Keratinocyte (primary cell): Measurements from ENCODE around the gene ZC3H4. TPM values are rescaled to one million over a fixed set of nuclear protein-coding genes. Genes with fewer than 3 reads are reported as not detected.

Experiments
- DNase-seq: peaks from one replicate; pipeline ENCODE4 v3.0.0-alpha.2; 2011; ENCODE audit warnings: low read depth, missing footprints, low spot score
- FAIRE-seq: peaks from 2 replicates; lab custom pipeline; 2011; peaks lifted over from hg19 to GRCh38; lab: Jason Lieb, UNC
- H2AFZ ChIP-seq: 2 replicates; pipeline ENCODE4 v1.6.0; 2012; ENCODE audit warnings: low read length, control low read depth, inconsistent platforms; ENCODE audit not compliant: control insufficient read depth
- H3K27ac ChIP-seq: 2 replicates; pipeline ENCODE4 v1.5.1; 2011; ENCODE audit warnings: low read length; ENCODE audit not compliant: control insufficient read depth, insufficient read depth
- H3K27me3 ChIP-seq: 3 replicates; pipeline ENCODE4 v1.6.0; 2011; ENCODE audit warnings: low read length; ENCODE audit not compliant: control insufficient read depth, insufficient read depth; ENCODE audit errors: extremely low read depth
- H3K36me3 ChIP-seq, 2 experiments: 2 replicates in 1 of 2; 3 replicates in 1 of 2; pipeline ENCODE4 v1.5.1; 2011; ENCODE audit warnings: low read length in 2 of 2, mild to moderate bottlenecking in 1 of 2; ENCODE audit not compliant: control insufficient read depth in 2 of 2, insufficient read depth in 2 of 2; ENCODE audit errors: extremely low read depth in 1 of 2
- H3K4me1 ChIP-seq: 3 replicates; pipeline ENCODE4 v1.5.1; 2011; ENCODE audit warnings: low read length; ENCODE audit not compliant: control insufficient read depth, insufficient read depth; ENCODE audit errors: extremely low read depth
- H3K4me2 ChIP-seq: 3 replicates; pipeline ENCODE4 v1.6.0; 2011; ENCODE audit warnings: low read depth, low read length; ENCODE audit not compliant: control insufficient read depth, insufficient read depth; ENCODE audit errors: extremely low read depth
- H3K4me3 ChIP-seq, 3 experiments: fragments of 200-600 bp in 1 of 3; sonication (generic) in 1 of 3; 2 replicates in 2 of 3; 3 replicates in 1 of 3; pipeline ENCODE4 v1.5.1; 2011 to 2016; ENCODE audit warnings: low read length in 3 of 3, mild to moderate bottlenecking in 3 of 3, control low read depth in 2 of 3, inconsistent platforms in 1 of 3, low read depth in 1 of 3, mixed read lengths in 1 of 3, mixed run types in 1 of 3, moderate library complexity in 1 of 3; ENCODE audit not compliant: control insufficient read depth in 2 of 3, insufficient read depth in 2 of 3; ENCODE audit errors: extremely low read depth in 1 of 3
- H3K79me2 ChIP-seq: 2 replicates; pipeline ENCODE4 v1.6.0; 2012; ENCODE audit warnings: low read length; ENCODE audit not compliant: control insufficient read depth, insufficient read depth
- H3K9ac ChIP-seq: 3 replicates; pipeline ENCODE4 v1.6.0; 2011; ENCODE audit warnings: low read length; ENCODE audit not compliant: control insufficient read depth, insufficient read depth; ENCODE audit errors: extremely low read depth
- H3K9me1 ChIP-seq: 3 replicates; pipeline ENCODE4 v1.6.0; 2011; ENCODE audit warnings: low read length; ENCODE audit not compliant: control insufficient read depth, insufficient read depth; ENCODE audit errors: extremely low read depth
- H3K9me3 ChIP-seq: 2 replicates; pipeline ENCODE4 v1.5.1; 2012; ENCODE audit warnings: low read depth, low read length; ENCODE audit not compliant: control insufficient read depth
- H4K20me1 ChIP-seq: 3 replicates; pipeline ENCODE4 v1.6.0; 2011; ENCODE audit warnings: low read length; ENCODE audit not compliant: control insufficient read depth, insufficient read depth; ENCODE audit errors: extremely low read depth
- CTCF ChIP-seq, 3 experiments: IDR thresholded peaks in 1 of 3; conservative IDR thresholded peaks in 1 of 3; optimal IDR thresholded peaks in 1 of 3; 2 replicates in 2 of 3; 3 replicates in 1 of 3; pipeline versions ENCODE3 to v1.5.1; 2011; ENCODE audit warnings: low read length in 3 of 3, mild to moderate bottlenecking in 3 of 3, moderate library complexity in 2 of 3, control low read depth in 1 of 3, inconsistent platforms in 1 of 3; ENCODE audit not compliant: insufficient read depth in 2 of 3; ENCODE audit errors: extremely low read depth in 1 of 3
- EZH2 ChIP-seq: IDR thresholded peaks from one replicate; pipeline ENCODE4 v1.6.1; 2012; ENCODE audit warnings: inconsistent platforms, mild to moderate bottlenecking, low read length, moderate library complexity
- dilution Hi-C: fragments of 300-500 bp; cut with MboI; formaldehyde crosslinking; loops from one replicate; pipeline ENCODE4 v1.7.0; 2020; ENCODE audit warnings: low sequenced_read_pairs; ENCODE audit not compliant: extremely low pct_ligation_motif_present
- polyA plus RNA-seq, 5 experiments: library from polyadenylated mRNA; depleted of rRNA in 3 of 5; stranded (reverse) in 3 of 5; stranded (forward) in 1 of 5; unstranded in 1 of 5; fragments of >200 nt; gene quantifications; 1 replicate in 1 of 5; 2 replicates in 3 of 5; 3 replicates in 1 of 5; pipeline versions ENCODE4 v1.2.1 to v1.2.3, GENCODE V29; 2011 to 2012; ENCODE audit warnings: missing spikeins in 2 of 5, low read depth in 1 of 5, low replicate concordance in 1 of 5

ZC3H4 gene
- polyA plus RNA-seq, 1 donor (not counting 4 experiments of a cell fraction or from before 2014, with no cell fraction given), result 5.6 TPM

GRCh38 chr19:47019431-47020041 lies 94.0 kb downstream of the ZC3H4 start, which contains the start of gene NPAS1:
TSS of gene NPAS1 (plus strand) at chr19:47019837. CDS start at chr19:47021048, 1,211 bp downstream.
- H3K4me2 ChIP-seq, result peak within 1 kb of the TSS; percentile 20
- H4K20me1 ChIP-seq, result no peaks in the 10 kb centered on the region
- no peak for FAIRE-seq
- DNase-seq, result no peak
- no peaks in the 10 kb centered on the region for H3K79me2 ChIP-seq
- H3K27me3 ChIP-seq, result peaks cover 58% of the 10 kb centered on the region
- no peak for TF ChIP-seq CTCF (optimal IDR thresholded peaks at IDR 0.05 in 1 of 3, IDR thresholded peaks at IDR 0.05 in 1 of 3, conservative IDR thresholded peaks at IDR 0.05 in 1 of 3; ENCODE audit: extremely low read depth in 1 of 3, insufficient read depth in 2 of 3, low read length in 3 of 3)
- peak; percentile 74 for TF ChIP-seq EZH2
- H3K4me3 ChIP-seq, result peak within 1 kb of the TSS in 1 of 3 experiments; percentile 8
- dilution Hi-C loops, result no loop called here
- no peak within 1 kb of the TSS for H2AFZ ChIP-seq
- H3K4me1 ChIP-seq, result peaks cover 2% of the 10 kb centered on the region
- no peaks in the 10 kb centered on the region for H3K9me1 ChIP-seq
- H3K27ac ChIP-seq, result no peak within 1 kb of the TSS
- H3K36me3 ChIP-seq, result no peaks in the 10 kb centered on the region
- no peaks in the 10 kb centered on the region for H3K9me3 ChIP-seq
- no peak within 1 kb of the TSS for H3K9ac ChIP-seq

GRCh38 chr19:47018923-47019322 lies 94.7 kb downstream of the ZC3H4 start:
- H3K4me2 ChIP-seq, result no peak overlapping the region
- no peaks in the 10 kb centered on the region for H3K9me1 ChIP-seq
- H3K9me3 ChIP-seq, result no peaks in the 10 kb centered on the region
- dilution Hi-C loops, result no loop called here
- no peak overlapping the region for H3K27ac ChIP-seq
- DNase-seq, result no peak
- H3K9ac ChIP-seq, result no peak overlapping the region
- no peak overlapping the region for H2AFZ ChIP-seq
- FAIRE-seq, result no peak
- H3K4me3 ChIP-seq, result no peak overlapping the region
- H3K27me3 ChIP-seq, result peaks cover 54% of the 10 kb centered on the region
- peaks cover 2% of the 10 kb centered on the region for H3K4me1 ChIP-seq
- H3K79me2 ChIP-seq, result no peaks in the 10 kb centered on the region
- no peaks in the 10 kb centered on the region for H3K36me3 ChIP-seq
- no peaks in the 10 kb centered on the region for H4K20me1 ChIP-seq
- TF ChIP-seq CTCF (optimal IDR thresholded peaks at IDR 0.05 in 1 of 3, IDR thresholded peaks at IDR 0.05 in 1 of 3, conservative IDR thresholded peaks at IDR 0.05 in 1 of 3; ENCODE audit: extremely low read depth in 1 of 3, insufficient read depth in 2 of 3, low read length in 3 of 3), result no peak
- no peak for TF ChIP-seq EZH2

Other genes with a start within 250 kb of the ZC3H4 start
- 0.42 to 0.81 TPM (median 0.42 TPM) in 3 replicates for gene NPAS1, start 93.9 kb downstream of the ZC3H4 start, polyA plus RNA-seq
- 11.1 to 19.9 TPM (median 11.5 TPM) in 3 replicates for gene TMEM160, start 65.2 kb downstream of the ZC3H4 start, polyA plus RNA-seq
- gene SAE1, start 17.1 kb upstream of the ZC3H4 start, polyA plus RNA-seq, result 58.7 to 107 TPM (median 102 TPM) in 3 replicates
- 0.60 to 1.1 TPM (median 0.89 TPM) in 3 replicates for gene BBC3, start 117.4 kb upstream of the ZC3H4 start, polyA plus RNA-seq
- 2.2 to 3.8 TPM (median 2.8 TPM) in 3 replicates for gene CCDC9, start 142.7 kb upstream of the ZC3H4 start, polyA plus RNA-seq
- gene INAFM1, start 161.1 kb upstream of the ZC3H4 start, polyA plus RNA-seq, result 0.35 to 0.68 TPM (median 0.50 TPM) in 3 replicates
- 0.15 to 0.63 TPM (median 0.42 TPM) in 3 replicates for gene C5AR1, start 196.1 kb upstream of the ZC3H4 start, polyA plus RNA-seq
- 0.01 TPM in 1 of 3 replicates, not detected in the others for gene C5AR2, start 218.4 kb upstream of the ZC3H4 start, polyA plus RNA-seq
- gene DHX34, start 235.5 kb upstream of the ZC3H4 start, polyA plus RNA-seq, result 6.4 to 9.1 TPM (median 8.9 TPM) in 3 replicates